ENCODE data around the gene NPHS1.

DNA sequence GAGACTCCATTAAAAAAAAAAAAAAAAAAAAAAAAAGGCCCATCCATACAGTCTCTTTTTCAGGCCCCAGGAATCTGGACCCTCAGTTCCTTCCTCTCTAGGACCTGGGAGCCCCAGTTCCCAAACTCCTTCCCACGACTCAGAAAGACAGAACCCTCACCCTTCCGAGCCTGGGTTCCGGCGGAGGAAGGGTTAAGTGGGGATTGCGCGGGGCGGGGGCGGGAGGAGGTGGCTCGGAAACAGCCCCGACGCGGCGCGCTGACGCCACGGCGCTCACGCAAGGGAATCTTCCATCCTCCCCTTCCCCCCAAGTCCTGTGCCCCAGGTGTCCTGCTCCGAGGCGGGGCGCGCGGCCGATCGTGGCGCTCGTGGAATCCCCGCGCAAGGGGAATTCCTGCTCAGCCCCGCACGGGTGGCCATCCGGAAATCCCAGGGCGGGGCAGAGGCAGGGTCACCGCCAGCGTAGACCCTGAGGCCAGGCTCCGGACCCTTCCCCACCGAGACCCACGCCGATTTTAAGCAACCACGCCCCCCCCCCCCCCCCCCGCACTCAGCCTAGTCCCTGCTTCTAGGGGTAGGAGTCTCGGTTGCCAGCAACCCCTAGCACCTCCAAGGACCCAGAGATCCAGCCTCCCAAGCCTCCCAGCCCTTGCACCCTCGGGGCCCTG is 47.4 kb upstream of the NPHS1 start:
- TF ChIP-seq, protein P1, sequence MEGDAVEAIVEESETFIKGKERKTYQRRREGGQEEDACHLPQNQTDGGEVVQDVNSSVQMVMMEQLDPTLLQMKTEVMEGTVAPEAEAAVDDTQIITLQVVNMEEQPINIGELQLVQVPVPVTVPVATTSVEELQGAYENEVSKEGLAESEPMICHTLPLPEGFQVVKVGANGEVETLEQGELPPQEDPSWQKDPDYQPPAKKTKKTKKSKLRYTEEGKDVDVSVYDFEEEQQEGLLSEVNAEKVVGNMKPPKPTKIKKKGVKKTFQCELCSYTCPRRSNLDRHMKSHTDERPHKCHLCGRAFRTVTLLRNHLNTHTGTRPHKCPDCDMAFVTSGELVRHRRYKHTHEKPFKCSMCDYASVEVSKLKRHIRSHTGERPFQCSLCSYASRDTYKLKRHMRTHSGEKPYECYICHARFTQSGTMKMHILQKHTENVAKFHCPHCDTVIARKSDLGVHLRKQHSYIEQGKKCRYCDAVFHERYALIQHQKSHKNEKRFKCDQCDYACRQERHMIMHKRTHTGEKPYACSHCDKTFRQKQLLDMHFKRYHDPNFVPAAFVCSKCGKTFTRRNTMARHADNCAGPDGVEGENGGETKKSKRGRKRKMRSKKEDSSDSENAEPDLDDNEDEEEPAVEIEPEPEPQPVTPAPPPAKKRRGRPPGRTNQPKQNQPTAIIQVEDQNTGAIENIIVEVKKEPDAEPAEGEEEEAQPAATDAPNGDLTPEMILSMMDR (IDR thresholded peaks at IDR 0.05; ENCODE audit: low read length), result no peak
- no peak for TF ChIP-seq EZH2 (IDR thresholded peaks at IDR 0.05; ENCODE audit: borderline replicate concordance, low read length)
